Smooth muscle cell (in vitro differentiated cells): ENCODE results near the gene ACADS. TPM values are rescaled to one million over a fixed set of nuclear protein-coding genes. Genes with fewer than 3 reads are reported as not detected.

Experiments used
- DNase-seq: peaks from one replicate; lab custom pipeline; 2025; ENCODE audit not compliant: unreplicated experiment; lab: John Stamatoyannopoulos, UW
- H2AFZ ChIP-seq: fragments of 200-600 bp; sonication (generic); 2 replicates; pipeline ENCODE4 v1.6.0; 2016; ENCODE audit warnings: antibody characterized with exemption, low read depth, mild to moderate bottlenecking
- H3F3A ChIP-seq: fragments of 200-600 bp; sonication (generic); 2 replicates; pipeline ENCODE4 v1.6.0; 2017; ENCODE audit warnings: antibody characterized with exemption, low read depth
- H3K27ac ChIP-seq: fragments of 200-600 bp; sonication (generic); 2 replicates; pipeline ENCODE4 v1.5.1; 2016; ENCODE audit warnings: low read depth, mild to moderate bottlenecking
- H3K27me3 ChIP-seq: fragments of 200-600 bp; sonication (generic); 2 replicates; pipeline ENCODE4 v1.6.1; 2016; ENCODE audit warnings: low read depth, mild to moderate bottlenecking
- H3K36me3 ChIP-seq: fragments of 200-600 bp; sonication (generic); 2 replicates; pipeline ENCODE4 v1.5.1; 2016; ENCODE audit warnings: low read depth
- H3K4me1 ChIP-seq: fragments of 200-600 bp; sonication (generic); 2 replicates; pipeline ENCODE4 v1.5.1; 2016; ENCODE audit warnings: low read depth
- H3K4me2 ChIP-seq: fragments of 200-600 bp; sonication (generic); 2 replicates; pipeline ENCODE4 v1.6.0; 2016; ENCODE audit warnings: mild to moderate bottlenecking
- H3K4me3 ChIP-seq: fragments of 200-600 bp; sonication (generic); 2 replicates; pipeline ENCODE4 v1.5.1; 2016; ENCODE audit warnings: mild to moderate bottlenecking
- H3K79me2 ChIP-seq: fragments of 200-600 bp; sonication (generic); 2 replicates; pipeline ENCODE4 v1.6.0; 2016; ENCODE audit warnings: low read depth, mild to moderate bottlenecking
- H3K9ac ChIP-seq: fragments of 200-600 bp; sonication (generic); 2 replicates; pipeline ENCODE4 v1.6.0; 2016; ENCODE audit warnings: low read depth
- H3K9me3 ChIP-seq: fragments of 200-600 bp; sonication (generic); replicated peaks from 2 replicates; pipeline ENCODE4 v1.5.1; 2016; ENCODE audit warnings: low read depth
- H4K20me1 ChIP-seq: fragments of 200-600 bp; sonication (generic); 2 replicates; pipeline ENCODE4 v1.6.0; 2016; ENCODE audit warnings: low read depth
- CTCF ChIP-seq: fragments of 200-600 bp; sonication (generic); IDR thresholded peaks from 2 replicates; pipeline ENCODE4 v1.5.1; 2017; ENCODE audit warnings: borderline replicate concordance, mild to moderate bottlenecking, antibody characterized with exemption; ENCODE audit not compliant: insufficient read depth, poor library complexity, severe bottlenecking
- WGBS: methylation state at CpG from one replicate; pipeline ENCODE4 v1.1.7; 2016; ENCODE audit warnings: low lambda C conversion rate; 5-methylcytosine and 5-hydroxymethylcytosine counted together
- polyA plus RNA-seq: library from polyadenylated mRNA; unstranded; fragments of >200 nt; fragmentation: Nextera tagmentation; extraction: Ambion mirVana; gene quantifications from 2 replicates; pipeline ENCODE4 v1.2.1, GENCODE V29; 2016
- total RNA-seq: library from RNA; depleted of rRNA; stranded (reverse); fragments of >200 nt; gene quantifications from 2 replicates; pipeline ENCODE4 v1.2.3, GENCODE V29; 2014

ACADS gene
- total and polyA plus RNA-seq, 2 experiments from 2014 or later = 3.7 to 14.0 TPM

GRCh38 chr12:120705618-120706017, 20.0 kb upstream of the ACADS start:
- no peak overlapping the region for H3K9ac ChIP-seq
- H3K4me1 ChIP-seq = peaks cover 6% of the 10 kb centered on the region
- no peaks in the 10 kb centered on the region for H3K27me3 ChIP-seq
- no peak overlapping the region for H3K27ac ChIP-seq
- H3K4me2 ChIP-seq = no peak overlapping the region
- DNase-seq = no peak
- H4K20me1 ChIP-seq = no peaks in the 10 kb centered on the region
- no peak overlapping the region for H3K4me3 ChIP-seq
- H3K79me2 ChIP-seq = peaks cover 3% of the 10 kb centered on the region
- peaks cover 5% of the 10 kb centered on the region for H3K36me3 ChIP-seq
- 90% methylated on average over 1 of the region's 1 CpG for WGBS
- TF ChIP-seq CTCF = no peak
- no peak overlapping the region for H2AFZ ChIP-seq
- H3K9me3 ChIP-seq = no peaks in the 10 kb centered on the region
- peaks cover 4% of the 10 kb centered on the region for H3F3A ChIP-seq

- peaks cover 7% of the 10 kb centered on the region for H3K79me2 ChIP-seq
- peaks cover 4% of the 10 kb centered on the region for H3F3A ChIP-seq
- no peaks in the 10 kb centered on the region for H3K27me3 ChIP-seq
- TF ChIP-seq CTCF = no peak
- WGBS = 93% methylated on average over 5 of the region's 5 CpGs
- peaks cover 7% of the 10 kb centered on the region for H3K4me1 ChIP-seq
- H3K9me3 ChIP-seq = no peaks in the 10 kb centered on the region
- H2AFZ ChIP-seq = no peak overlapping the region
- DNase-seq = no peak
- peaks cover 1% of the 10 kb centered on the region for H3K36me3 ChIP-seq
- no peak overlapping the region for H3K9ac ChIP-seq
- no peak overlapping the region for H3K27ac ChIP-seq
- H3K4me3 ChIP-seq = no peak overlapping the region
- H4K20me1 ChIP-seq = no peaks in the 10 kb centered on the region
- no peak overlapping the region for H3K4me2 ChIP-seq
Measured at GRCh38 chr12:120706029-120706428, 19.6 kb upstream of the ACADS start.

- 74% methylated on average over 4 of the region's 4 CpGs for WGBS
- no peaks in the 10 kb centered on the region for H3K36me3 ChIP-seq
- no peak overlapping the region for H3K4me3 ChIP-seq
- peaks cover 14% of the 10 kb centered on the region for H3F3A ChIP-seq
- TF ChIP-seq CTCF = no peak
- H4K20me1 ChIP-seq = peaks cover 17% of the 10 kb centered on the region
- no peak for DNase-seq
- no peaks in the 10 kb centered on the region for H3K9me3 ChIP-seq
- H3K27ac ChIP-seq = no peak overlapping the region
- peaks cover 24% of the 10 kb centered on the region for H3K79me2 ChIP-seq
- H3K4me1 ChIP-seq = peaks cover 16% of the 10 kb centered on the region
- H3K4me2 ChIP-seq = no peak overlapping the region
- no peak overlapping the region for H3K9ac ChIP-seq
- H2AFZ ChIP-seq = no peak overlapping the region
- H3K27me3 ChIP-seq = no peaks in the 10 kb centered on the region
Measured at GRCh38 chr12:120708651-120709050, 17.0 kb upstream of the ACADS start.

- Histone ChIP-seq H3K4me1 (peaks cover 16% of the 10 kb centered on the region), H3K4me2 (peak within 1 kb of the TSS; percentile 100), H3F3A (peaks cover 14% of the 10 kb centered on the region), H3K9me3 (no peaks in the 10 kb centered on the region), H4K20me1 (peaks cover 29% of the 10 kb centered on the region), H2AFZ (peak within 1 kb of the TSS; percentile 89), H3K9ac (peak within 1 kb of the TSS; percentile 85), H3K79me2 (peaks cover 32% of the 10 kb centered on the region), H3K27ac (peak within 1 kb of the TSS; percentile 39), H3K27me3 (no peaks in the 10 kb centered on the region), H3K4me3 (peak within 1 kb of the TSS; percentile 92), H3K36me3 (no peaks in the 10 kb centered on the region)
- peak; percentile 43 for DNase-seq
- TF ChIP-seq CTCF = no peak
- 1% methylated on average over 48 of the region's 76 CpGs for WGBS
Measured at GRCh38 chr12:120710031-120710804, 15.4 kb upstream of the ACADS start, which contains the start of gene UNC119B. Gene UNC119B, plus strand, starts transcription at chr12:120710458. Its CDS starts 17 bp downstream, at chr12:120710475.
